ENCODE results near the gene DTX2.
"Not testable (repeated sequence)": the region's sequence is repeated elsewhere in the genome, so short reads cannot be mapped to it uniquely, and the experiment has no call there.

The DTX2 gene

DNA sequence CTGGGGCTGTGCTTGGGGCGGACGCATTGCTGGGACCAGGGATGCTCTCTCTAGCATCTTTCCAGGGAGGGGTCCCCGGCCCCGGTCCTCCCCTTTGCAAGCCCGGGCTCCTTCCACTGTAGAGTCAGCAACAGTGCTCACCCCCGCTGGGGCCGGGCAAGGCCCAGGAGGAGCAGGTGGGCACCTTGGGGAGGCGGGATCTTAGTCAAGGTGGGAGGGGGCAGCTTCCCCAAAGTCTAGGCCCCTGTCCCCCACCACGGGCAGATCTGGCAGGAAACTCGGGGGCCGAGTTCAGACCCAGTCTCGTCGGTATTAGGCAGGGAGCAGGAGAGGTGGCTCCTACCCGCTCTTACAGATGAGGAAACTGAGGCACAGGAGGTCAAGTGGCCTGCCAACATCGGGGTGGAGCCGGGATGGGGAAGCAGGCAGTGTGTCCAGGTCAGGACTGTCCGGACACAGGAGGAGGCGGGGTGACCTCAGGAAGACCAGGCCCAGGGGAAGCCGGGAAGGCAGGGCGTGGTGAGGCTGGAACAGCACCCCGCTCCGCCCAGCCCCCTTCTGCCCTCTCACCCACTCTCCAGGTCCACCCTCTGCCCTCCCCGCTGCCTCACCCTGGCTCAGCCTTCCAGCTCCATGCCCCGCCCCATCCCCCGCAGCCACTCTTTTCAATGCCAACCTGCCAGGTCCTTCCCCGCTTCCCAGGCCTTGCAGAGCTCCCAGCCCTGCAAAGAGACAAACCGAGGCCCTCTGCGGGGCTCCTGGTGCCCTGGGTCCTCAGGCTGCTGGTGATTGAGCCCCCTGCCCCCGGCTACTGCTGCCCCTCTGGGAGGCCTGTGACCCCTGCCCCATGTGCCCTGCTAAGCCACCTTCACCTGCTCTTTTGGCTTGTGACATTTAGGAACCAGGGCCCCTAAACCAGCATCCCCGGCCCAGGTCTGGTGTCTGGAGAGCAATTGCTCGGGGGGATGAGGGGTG is 50.7 kb downstream of the DTX2 start:
- H2AK5ac ChIP-seq (ENCODE audit: low read length); H3K79me1 ChIP-seq (ENCODE audit: low read length); H2BK120ac ChIP-seq (ENCODE audit: insufficient read depth, low read length, poor library complexity); H3K14ac ChIP-seq (ENCODE audit: low read length); H3K18ac ChIP-seq (ENCODE audit: low read length); H3K36me3 ChIP-seq (ENCODE audit: control insufficient read depth in 1 of 2, insufficient read depth in 2 of 2, low read length in 2 of 2); H3K79me2 ChIP-seq (ENCODE audit: control insufficient read depth, insufficient read depth, low read length, poor library complexity); H3K23ac ChIP-seq (ENCODE audit: low read length); H3K27ac ChIP-seq (ENCODE audit: low read depth, low read length); DNase-seq; H3K4me2 ChIP-seq (ENCODE audit: low read length); H4K12ac ChIP-seq (ENCODE audit: low read depth, low read length); H3K27me3 ChIP-seq (ENCODE audit: insufficient read depth, low read length); H4K8ac ChIP-seq (ENCODE audit: low read depth, low read length); H2BK12ac ChIP-seq (ENCODE audit: low read length); H4K91ac ChIP-seq (ENCODE audit: low read depth, low read length); H3K4me3 ChIP-seq (ENCODE audit: low read depth, low read length); H2AFZ ChIP-seq (ENCODE audit: insufficient read depth, low read length, poor library complexity); H3K9me3 ChIP-seq (ENCODE audit: insufficient read depth, low read depth, low read length); H3K9ac ChIP-seq (ENCODE audit: low read length); H2BK5ac ChIP-seq (ENCODE audit: low read depth, low read length, poor library complexity); H3K4ac ChIP-seq (ENCODE audit: low read depth, low read length): not testable (repeated sequence)
- peaks cover 14% of the 10 kb centered on the region in 2 experiments for H3K4me1 ChIP-seq (ENCODE audit: control insufficient read depth in 1 of 2, insufficient read depth in 2 of 2, low read length in 2 of 2)
- WGBS (ENCODE audit: extremely low coverage, insufficient coverage, insufficient read length) = no CpG with 5 or more reads among the region's 31 CpGs

DNA sequence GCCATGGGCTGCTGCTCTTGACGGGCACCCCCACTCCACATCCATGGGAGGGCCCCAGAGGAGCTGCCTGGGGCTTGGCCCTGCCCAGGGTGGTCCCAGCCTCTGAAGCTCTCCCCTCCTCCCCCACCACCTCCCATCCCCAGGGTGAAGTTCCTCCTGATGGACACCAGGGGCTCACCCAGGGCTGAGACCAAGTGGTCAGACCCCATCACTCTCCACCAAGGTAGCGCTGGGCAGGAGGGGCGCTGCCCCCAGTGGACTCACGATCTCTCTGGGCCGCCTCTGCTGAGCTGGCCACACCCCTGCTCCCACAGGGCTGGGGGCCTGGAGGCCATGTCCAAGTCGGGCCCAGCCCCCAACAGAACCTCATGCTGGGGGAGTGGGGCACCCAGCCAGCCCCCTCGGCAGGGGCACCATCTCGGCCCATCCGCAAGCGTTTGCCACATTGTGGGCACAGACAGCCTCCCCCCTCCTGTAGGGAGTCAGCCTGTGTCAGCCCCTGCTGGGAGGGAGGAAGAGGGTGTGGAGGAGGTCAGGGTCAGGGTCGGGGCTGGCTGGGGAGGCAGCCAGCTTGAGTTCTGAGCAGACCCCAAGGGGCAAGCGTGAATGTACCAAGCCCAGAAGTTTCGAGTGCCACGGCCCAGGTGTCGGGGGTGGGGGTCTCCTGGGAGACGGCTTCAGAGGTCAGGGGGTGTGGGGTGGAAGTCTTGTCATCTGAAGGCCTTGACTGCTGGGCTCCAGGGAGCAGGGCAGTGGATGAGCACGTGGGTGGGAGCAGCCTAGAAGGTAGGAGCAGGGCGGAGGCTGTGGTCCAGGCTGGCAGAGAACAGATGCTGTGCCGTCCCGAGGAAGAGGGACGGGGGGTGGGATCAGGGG is 51.7 kb downstream of the DTX2 start:
- Histone ChIP-seq H2BK120ac (ENCODE audit: insufficient read depth, low read length, poor library complexity) (no peak overlapping the region), H2BK12ac (ENCODE audit: low read length) (no peak overlapping the region), H2AFZ (ENCODE audit: insufficient read depth, low read length, poor library complexity) (no peak overlapping the region), H3K79me2 (ENCODE audit: control insufficient read depth, insufficient read depth, low read length, poor library complexity) (no peaks in the 10 kb centered on the region), H3K14ac (ENCODE audit: low read length) (no peak overlapping the region), H3K79me1 (ENCODE audit: low read length) (peaks cover 2% of the 10 kb centered on the region), H4K91ac (ENCODE audit: low read depth, low read length) (no peak overlapping the region), H2AK5ac (ENCODE audit: low read length) (no peak overlapping the region), H3K27ac (ENCODE audit: low read depth, low read length) (no peak overlapping the region), H4K8ac (ENCODE audit: low read depth, low read length) (no peak overlapping the region), H3K23ac (ENCODE audit: low read length) (no peak overlapping the region), H3K9ac (ENCODE audit: low read length) (no peak overlapping the region), H2BK5ac (ENCODE audit: low read depth, low read length, poor library complexity) (no peak overlapping the region), H3K4me2 (ENCODE audit: low read length) (no peak overlapping the region), H3K4me3 (ENCODE audit: low read depth, low read length) (no peak overlapping the region), H3K27me3 (ENCODE audit: insufficient read depth, low read length) (no peaks in the 10 kb centered on the region), H3K36me3 (ENCODE audit: control insufficient read depth in 1 of 2, insufficient read depth in 2 of 2, low read length in 2 of 2) (no peaks in the 10 kb centered on the region), H3K4ac (ENCODE audit: low read depth, low read length) (no peak overlapping the region), H3K18ac (ENCODE audit: low read length) (no peak overlapping the region), H4K12ac (ENCODE audit: low read depth, low read length) (no peak overlapping the region), H3K9me3 (ENCODE audit: insufficient read depth, low read depth, low read length) (no peaks in the 10 kb centered on the region), H3K4me1 (ENCODE audit: control insufficient read depth in 1 of 2, insufficient read depth in 2 of 2, low read length in 2 of 2) (peaks cover 14% of the 10 kb centered on the region in 2 experiments)
- no CpG with 5 or more reads among the region's 21 CpGs for WGBS (ENCODE audit: extremely low coverage, insufficient coverage, insufficient read length)
- DNase-seq = no peak

DNA sequence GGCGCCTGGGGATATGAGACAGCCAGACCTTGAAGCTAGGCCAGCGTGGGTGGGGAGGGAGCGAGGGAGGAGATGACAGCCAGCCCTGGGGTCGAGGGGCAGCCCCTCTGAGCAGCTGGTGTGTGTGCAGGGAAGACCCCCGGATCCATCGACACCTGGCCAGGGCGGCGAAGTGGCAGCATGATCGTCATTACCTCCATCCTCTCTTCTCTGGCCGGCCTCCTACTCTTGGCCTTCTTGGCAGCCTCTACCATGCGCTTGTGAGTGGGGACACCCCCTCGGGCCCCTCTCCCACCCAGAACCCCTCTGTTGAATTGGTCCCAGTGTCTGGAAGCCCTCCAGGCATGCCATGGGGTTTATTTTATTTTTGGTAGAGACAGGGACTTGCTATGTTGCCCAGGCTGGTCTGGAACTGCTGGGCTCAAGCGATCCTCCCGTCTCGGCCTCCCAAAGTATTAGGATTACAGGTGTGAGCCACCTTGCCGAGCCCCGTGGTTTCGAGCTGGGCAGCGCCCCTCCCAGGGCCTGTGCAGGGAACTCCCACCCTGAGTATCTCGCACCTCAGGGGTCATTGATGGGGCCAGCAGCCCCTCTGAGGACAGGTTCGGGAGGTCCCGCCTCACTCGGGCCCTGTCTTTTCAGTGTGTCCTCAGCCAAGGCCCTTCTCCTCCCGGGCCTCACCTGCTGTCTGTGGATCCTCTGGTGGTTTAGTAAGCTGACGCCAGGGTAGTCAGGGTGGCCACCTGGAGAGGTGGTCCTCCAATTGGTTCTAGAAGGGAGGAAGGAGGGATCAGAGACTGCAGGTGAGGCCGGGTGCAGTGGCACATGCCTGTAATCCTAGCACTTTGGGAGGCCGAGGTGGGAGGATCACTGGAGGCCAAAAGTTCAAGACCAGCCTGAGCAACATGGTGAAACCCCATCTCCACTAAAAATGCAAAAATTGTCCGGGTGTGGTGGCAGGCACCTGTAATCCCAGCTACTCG is 52.6 kb downstream of the DTX2 start:
- Histone ChIP-seq H3K79me2 (ENCODE audit: control insufficient read depth, insufficient read depth, low read length, poor library complexity) (no peaks in the 10 kb centered on the region), H3K9ac (ENCODE audit: low read length) (no peak overlapping the region), H3K27ac (ENCODE audit: low read depth, low read length) (no peak overlapping the region), H2BK12ac (ENCODE audit: low read length) (no peak overlapping the region), H3K4me2 (ENCODE audit: low read length) (no peak overlapping the region), H2BK5ac (ENCODE audit: low read depth, low read length, poor library complexity) (no peak overlapping the region), H4K91ac (ENCODE audit: low read depth, low read length) (no peak overlapping the region), H3K9me3 (ENCODE audit: insufficient read depth, low read depth, low read length) (no peaks in the 10 kb centered on the region), H2AK5ac (ENCODE audit: low read length) (no peak overlapping the region), H3K36me3 (ENCODE audit: control insufficient read depth in 1 of 2, insufficient read depth in 2 of 2, low read length in 2 of 2) (no peaks in the 10 kb centered on the region), H4K12ac (ENCODE audit: low read depth, low read length) (no peak overlapping the region), H3K23ac (ENCODE audit: low read length) (no peak overlapping the region), H2AFZ (ENCODE audit: insufficient read depth, low read length, poor library complexity) (no peak overlapping the region), H3K18ac (ENCODE audit: low read length) (no peak overlapping the region), H4K8ac (ENCODE audit: low read depth, low read length) (no peak overlapping the region), H3K27me3 (ENCODE audit: insufficient read depth, low read length) (no peaks in the 10 kb centered on the region), H3K79me1 (ENCODE audit: low read length) (peaks cover 2% of the 10 kb centered on the region), H3K4ac (ENCODE audit: low read depth, low read length) (no peak overlapping the region), H3K4me3 (ENCODE audit: low read depth, low read length) (no peak overlapping the region), H3K4me1 (ENCODE audit: control insufficient read depth in 1 of 2, insufficient read depth in 2 of 2, low read length in 2 of 2) (peaks cover 14% of the 10 kb centered on the region in 2 experiments), H2BK120ac (ENCODE audit: insufficient read depth, low read length, poor library complexity) (no peak overlapping the region), H3K14ac (ENCODE audit: low read length) (no peak overlapping the region)
- WGBS (ENCODE audit: extremely low coverage, insufficient coverage, insufficient read length) = no CpG with 5 or more reads among the region's 29 CpGs
- DNase-seq = no peak
